ENCODE results near the gene MCM3AP.

DNA sequence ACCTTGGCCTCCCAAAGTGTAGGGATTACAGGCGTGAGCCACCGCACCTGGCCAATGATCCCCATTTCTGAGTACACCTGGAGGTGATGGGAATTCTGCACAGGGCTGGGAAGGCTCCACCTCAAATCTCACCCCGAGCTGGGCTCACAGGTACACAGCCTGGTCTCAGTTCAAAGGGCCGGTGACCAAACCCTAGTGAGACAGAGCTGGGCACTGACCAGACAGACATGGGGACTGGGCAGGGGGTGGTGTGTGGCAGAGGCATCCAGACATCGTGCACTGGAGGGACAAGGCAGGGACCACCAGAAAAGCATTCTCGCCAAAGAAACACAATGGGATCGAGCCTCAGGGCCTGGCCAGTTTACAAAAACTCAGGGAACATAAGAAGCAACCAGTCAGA is 74.0 kb downstream of the MCM3AP start:
- TF ChIP-seq EZH2 (IDR thresholded peaks at IDR 0.05; ENCODE audit: low read depth) = no peak
- TF ChIP-seq, protein P1, sequence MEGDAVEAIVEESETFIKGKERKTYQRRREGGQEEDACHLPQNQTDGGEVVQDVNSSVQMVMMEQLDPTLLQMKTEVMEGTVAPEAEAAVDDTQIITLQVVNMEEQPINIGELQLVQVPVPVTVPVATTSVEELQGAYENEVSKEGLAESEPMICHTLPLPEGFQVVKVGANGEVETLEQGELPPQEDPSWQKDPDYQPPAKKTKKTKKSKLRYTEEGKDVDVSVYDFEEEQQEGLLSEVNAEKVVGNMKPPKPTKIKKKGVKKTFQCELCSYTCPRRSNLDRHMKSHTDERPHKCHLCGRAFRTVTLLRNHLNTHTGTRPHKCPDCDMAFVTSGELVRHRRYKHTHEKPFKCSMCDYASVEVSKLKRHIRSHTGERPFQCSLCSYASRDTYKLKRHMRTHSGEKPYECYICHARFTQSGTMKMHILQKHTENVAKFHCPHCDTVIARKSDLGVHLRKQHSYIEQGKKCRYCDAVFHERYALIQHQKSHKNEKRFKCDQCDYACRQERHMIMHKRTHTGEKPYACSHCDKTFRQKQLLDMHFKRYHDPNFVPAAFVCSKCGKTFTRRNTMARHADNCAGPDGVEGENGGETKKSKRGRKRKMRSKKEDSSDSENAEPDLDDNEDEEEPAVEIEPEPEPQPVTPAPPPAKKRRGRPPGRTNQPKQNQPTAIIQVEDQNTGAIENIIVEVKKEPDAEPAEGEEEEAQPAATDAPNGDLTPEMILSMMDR (conservative IDR thresholded peaks at IDR 0.05) = no peak
